Keratinocyte (primary cell): ENCODE data around the gene CHGA. TPM values are rescaled to one million over a fixed set of nuclear protein-coding genes. Genes with fewer than 3 reads are reported as not detected.
A peak's percentile ranks its signal among the peaks of the same experiment; 100 is the strongest.

Source experiments
- DNase-seq: peaks from one replicate; pipeline ENCODE4 v3.0.0-alpha.2; 2011; ENCODE audit warnings: low read depth, missing footprints, low spot score
- FAIRE-seq: peaks from 2 replicates; lab custom pipeline; 2011; peaks lifted over from hg19 to GRCh38; lab: Jason Lieb, UNC
- H2AFZ ChIP-seq: 2 replicates; pipeline ENCODE4 v1.6.0; 2012; ENCODE audit warnings: low read length, control low read depth, inconsistent platforms; ENCODE audit not compliant: control insufficient read depth
- H3K27ac ChIP-seq: 2 replicates; pipeline ENCODE4 v1.5.1; 2011; ENCODE audit warnings: low read length; ENCODE audit not compliant: control insufficient read depth, insufficient read depth
- H3K27me3 ChIP-seq: 3 replicates; pipeline ENCODE4 v1.6.0; 2011; ENCODE audit warnings: low read length; ENCODE audit not compliant: control insufficient read depth, insufficient read depth; ENCODE audit errors: extremely low read depth
- H3K36me3 ChIP-seq, 2 experiments: 2 replicates in 1 of 2; 3 replicates in 1 of 2; pipeline ENCODE4 v1.5.1; 2011; ENCODE audit warnings: low read length in 2 of 2, mild to moderate bottlenecking in 1 of 2; ENCODE audit not compliant: control insufficient read depth in 2 of 2, insufficient read depth in 2 of 2; ENCODE audit errors: extremely low read depth in 1 of 2
- H3K4me1 ChIP-seq: 3 replicates; pipeline ENCODE4 v1.5.1; 2011; ENCODE audit warnings: low read length; ENCODE audit not compliant: control insufficient read depth, insufficient read depth; ENCODE audit errors: extremely low read depth
- H3K4me2 ChIP-seq: 3 replicates; pipeline ENCODE4 v1.6.0; 2011; ENCODE audit warnings: low read depth, low read length; ENCODE audit not compliant: control insufficient read depth, insufficient read depth; ENCODE audit errors: extremely low read depth
- H3K4me3 ChIP-seq, 3 experiments: fragments of 200-600 bp in 1 of 3; sonication (generic) in 1 of 3; 2 replicates in 2 of 3; 3 replicates in 1 of 3; pipeline ENCODE4 v1.5.1; 2011 to 2016; ENCODE audit warnings: low read length in 3 of 3, mild to moderate bottlenecking in 3 of 3, control low read depth in 2 of 3, inconsistent platforms in 1 of 3, low read depth in 1 of 3, mixed read lengths in 1 of 3, mixed run types in 1 of 3, moderate library complexity in 1 of 3; ENCODE audit not compliant: control insufficient read depth in 2 of 3, insufficient read depth in 2 of 3; ENCODE audit errors: extremely low read depth in 1 of 3
- H3K79me2 ChIP-seq: 2 replicates; pipeline ENCODE4 v1.6.0; 2012; ENCODE audit warnings: low read length; ENCODE audit not compliant: control insufficient read depth, insufficient read depth
- H3K9ac ChIP-seq: 3 replicates; pipeline ENCODE4 v1.6.0; 2011; ENCODE audit warnings: low read length; ENCODE audit not compliant: control insufficient read depth, insufficient read depth; ENCODE audit errors: extremely low read depth
- H3K9me1 ChIP-seq: 3 replicates; pipeline ENCODE4 v1.6.0; 2011; ENCODE audit warnings: low read length; ENCODE audit not compliant: control insufficient read depth, insufficient read depth; ENCODE audit errors: extremely low read depth
- H3K9me3 ChIP-seq: 2 replicates; pipeline ENCODE4 v1.5.1; 2012; ENCODE audit warnings: low read depth, low read length; ENCODE audit not compliant: control insufficient read depth
- H4K20me1 ChIP-seq: 3 replicates; pipeline ENCODE4 v1.6.0; 2011; ENCODE audit warnings: low read length; ENCODE audit not compliant: control insufficient read depth, insufficient read depth; ENCODE audit errors: extremely low read depth
- EZH2 ChIP-seq: IDR thresholded peaks from one replicate; pipeline ENCODE4 v1.6.1; 2012; ENCODE audit warnings: inconsistent platforms, mild to moderate bottlenecking, low read length, moderate library complexity
- dilution Hi-C: fragments of 300-500 bp; cut with MboI; formaldehyde crosslinking; loops from one replicate; pipeline ENCODE4 v1.7.0; 2020; ENCODE audit warnings: low sequenced_read_pairs; ENCODE audit not compliant: extremely low pct_ligation_motif_present
- polyA plus RNA-seq, 5 experiments: library from polyadenylated mRNA; depleted of rRNA in 3 of 5; stranded (reverse) in 3 of 5; stranded (forward) in 1 of 5; unstranded in 1 of 5; fragments of >200 nt; gene quantifications; 1 replicate in 1 of 5; 2 replicates in 3 of 5; 3 replicates in 1 of 5; pipeline versions ENCODE4 v1.2.1 to v1.2.3, GENCODE V29; 2011 to 2012; ENCODE audit warnings: missing spikeins in 2 of 5, low read depth in 1 of 5, low replicate concordance in 1 of 5
- TF ChIP-seq, protein P1 (sequence below), 3 experiments: IDR thresholded peaks in 1 of 3; conservative IDR thresholded peaks in 1 of 3; optimal IDR thresholded peaks in 1 of 3; 2 replicates in 2 of 3; 3 replicates in 1 of 3; pipeline versions ENCODE3 to v1.5.1; 2011; ENCODE audit warnings: low read length in 3 of 3, mild to moderate bottlenecking in 3 of 3, moderate library complexity in 2 of 3, control low read depth in 1 of 3, inconsistent platforms in 1 of 3; ENCODE audit not compliant: insufficient read depth in 2 of 3; ENCODE audit errors: extremely low read depth in 1 of 3

The CHGA gene
- polyA plus RNA-seq, 1 donor (not counting 4 experiments of a cell fraction or from before 2014, with no cell fraction given): 0.04 TPM

DNA sequence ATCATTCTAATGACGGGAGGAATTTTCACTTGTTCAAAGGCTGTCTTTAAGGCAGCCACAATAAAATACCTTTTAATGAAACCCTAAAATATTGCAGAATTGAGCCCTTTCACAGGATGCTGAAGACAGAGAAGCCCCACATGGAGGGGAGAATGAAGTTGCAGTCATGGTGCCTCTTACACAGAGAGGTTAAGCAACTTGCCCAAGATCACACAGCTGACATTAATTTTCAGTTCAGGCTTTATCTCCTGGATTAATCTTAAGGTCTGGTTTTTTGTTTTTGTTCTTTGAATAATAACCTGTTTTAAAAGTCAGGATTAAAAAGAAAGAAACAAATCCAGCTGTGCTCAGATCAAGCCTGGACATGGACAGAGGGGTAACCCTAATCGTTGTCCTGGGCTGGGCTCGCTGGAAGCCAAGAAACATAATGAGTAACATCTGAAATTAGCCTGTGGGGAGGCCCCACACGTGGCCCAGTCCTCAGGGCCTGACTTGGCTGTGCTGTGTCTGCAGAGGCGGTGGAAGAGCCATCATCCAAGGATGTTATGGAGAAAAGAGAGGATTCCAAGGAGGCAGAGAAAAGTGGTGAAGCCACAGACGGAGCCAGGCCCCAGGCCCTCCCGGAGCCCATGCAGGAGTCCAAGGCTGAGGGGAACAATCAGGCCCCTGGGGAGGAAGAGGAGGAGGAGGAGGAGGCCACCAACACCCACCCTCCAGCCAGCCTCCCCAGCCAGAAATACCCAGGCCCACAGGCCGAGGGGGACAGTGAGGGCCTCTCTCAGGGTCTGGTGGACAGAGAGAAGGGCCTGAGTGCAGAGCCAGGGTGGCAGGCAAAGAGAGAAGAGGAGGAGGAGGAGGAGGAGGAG is 8.0 kb downstream of the CHGA start:
- H3K4me3 ChIP-seq: no peak overlapping the region
- no peak overlapping the region for H2AFZ ChIP-seq
- H3K36me3 ChIP-seq: no peaks in the 10 kb centered on the region
- DNase-seq (no peak), FAIRE-seq (peak; percentile 17)
- dilution Hi-C loops: loop anchor here (5.0 kb wide), 1 partner anchor 39 kb away; no protein-coding TSS in a partner anchor
- H3K79me2 ChIP-seq: no peaks in the 10 kb centered on the region
- H3K9me1 ChIP-seq: no peaks in the 10 kb centered on the region
- peak overlapping the region; percentile 10 for H3K9ac ChIP-seq
- no peaks in the 10 kb centered on the region for H3K9me3 ChIP-seq
- peaks cover 3% of the 10 kb centered on the region for H4K20me1 ChIP-seq
- no peaks in the 10 kb centered on the region for H3K27me3 ChIP-seq
- H3K4me2 ChIP-seq: peak overlapping the region; percentile 29
- H3K27ac ChIP-seq: no peak overlapping the region
- no peak for TF ChIP-seq EZH2
- TF ChIP-seq, protein P1, sequence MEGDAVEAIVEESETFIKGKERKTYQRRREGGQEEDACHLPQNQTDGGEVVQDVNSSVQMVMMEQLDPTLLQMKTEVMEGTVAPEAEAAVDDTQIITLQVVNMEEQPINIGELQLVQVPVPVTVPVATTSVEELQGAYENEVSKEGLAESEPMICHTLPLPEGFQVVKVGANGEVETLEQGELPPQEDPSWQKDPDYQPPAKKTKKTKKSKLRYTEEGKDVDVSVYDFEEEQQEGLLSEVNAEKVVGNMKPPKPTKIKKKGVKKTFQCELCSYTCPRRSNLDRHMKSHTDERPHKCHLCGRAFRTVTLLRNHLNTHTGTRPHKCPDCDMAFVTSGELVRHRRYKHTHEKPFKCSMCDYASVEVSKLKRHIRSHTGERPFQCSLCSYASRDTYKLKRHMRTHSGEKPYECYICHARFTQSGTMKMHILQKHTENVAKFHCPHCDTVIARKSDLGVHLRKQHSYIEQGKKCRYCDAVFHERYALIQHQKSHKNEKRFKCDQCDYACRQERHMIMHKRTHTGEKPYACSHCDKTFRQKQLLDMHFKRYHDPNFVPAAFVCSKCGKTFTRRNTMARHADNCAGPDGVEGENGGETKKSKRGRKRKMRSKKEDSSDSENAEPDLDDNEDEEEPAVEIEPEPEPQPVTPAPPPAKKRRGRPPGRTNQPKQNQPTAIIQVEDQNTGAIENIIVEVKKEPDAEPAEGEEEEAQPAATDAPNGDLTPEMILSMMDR (optimal IDR thresholded peaks at IDR 0.05 in 1 of 3, IDR thresholded peaks at IDR 0.05 in 1 of 3, conservative IDR thresholded peaks at IDR 0.05 in 1 of 3; ENCODE audit: extremely low read depth in 1 of 3, insufficient read depth in 2 of 3, low read length in 3 of 3): no peak
- H3K4me1 ChIP-seq: peaks cover 33% of the 10 kb centered on the region

DNA sequence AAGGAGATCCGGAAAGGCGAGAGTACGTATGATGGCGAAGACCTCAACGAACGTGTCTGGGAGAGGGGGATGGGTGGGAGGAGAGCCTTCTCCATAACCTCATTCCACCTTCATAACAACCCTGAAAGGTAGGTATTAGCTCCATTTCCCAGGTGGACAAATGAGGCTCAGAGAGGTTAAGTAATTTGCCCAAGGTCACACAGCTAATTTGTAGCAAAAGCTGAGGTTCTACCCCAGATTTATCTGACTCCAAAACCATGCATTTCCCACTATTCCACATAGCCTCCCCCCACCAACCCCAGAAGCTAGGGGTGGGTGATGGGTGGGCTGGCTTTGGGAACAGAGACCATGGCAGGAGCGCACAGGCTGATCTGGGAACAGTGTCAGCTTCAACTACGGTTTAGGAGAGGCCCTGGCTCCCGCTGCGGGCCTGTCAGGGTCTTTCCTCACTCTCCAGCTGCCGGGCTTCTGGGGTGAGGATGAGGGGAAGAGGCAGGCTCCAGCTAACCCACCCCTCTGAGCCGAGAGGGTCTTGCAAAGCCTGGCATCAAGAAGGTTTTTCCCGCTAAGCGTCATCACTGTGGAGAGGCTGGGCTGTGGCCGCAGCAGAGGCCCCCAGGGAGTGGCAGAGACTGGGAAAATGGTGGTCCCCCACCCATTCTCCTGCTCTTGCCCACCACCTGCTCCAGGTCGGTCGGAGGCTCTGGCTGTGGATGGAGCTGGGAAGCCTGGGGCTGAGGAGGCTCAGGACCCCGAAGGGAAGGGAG is 8.9 kb downstream of the CHGA start:
- dilution Hi-C loops: loop anchor here (5.0 kb wide), 1 partner anchor 40 kb away; no protein-coding TSS in a partner anchor
- Histone ChIP-seq H3K4me1 (peaks cover 24% of the 10 kb centered on the region), H3K79me2 (no peaks in the 10 kb centered on the region), H3K9me3 (no peaks in the 10 kb centered on the region), H3K27ac (no peak overlapping the region), H3K9me1 (no peaks in the 10 kb centered on the region), H3K36me3 (peaks cover 4 to 5% of the 10 kb centered on the region in 2 experiments), H3K4me2 (no peak overlapping the region), H3K27me3 (no peaks in the 10 kb centered on the region), H2AFZ (no peak overlapping the region), H3K9ac (no peak overlapping the region), H3K4me3 (no peak overlapping the region), H4K20me1 (peaks cover 3% of the 10 kb centered on the region)
- FAIRE-seq (no peak), DNase-seq (no peak)
- no peak for TF ChIP-seq EZH2
- TF ChIP-seq, protein P1 (optimal IDR thresholded peaks at IDR 0.05 in 1 of 3, IDR thresholded peaks at IDR 0.05 in 1 of 3, conservative IDR thresholded peaks at IDR 0.05 in 1 of 3; ENCODE audit: extremely low read depth in 1 of 3, insufficient read depth in 2 of 3, low read length in 3 of 3): no peak
